Endothelial cell of umbilical vein (primary cell): ENCODE results near the gene TYW1. TPM values are rescaled to one million over a fixed set of nuclear protein-coding genes. Genes with fewer than 3 reads are reported as not detected.
A peak's percentile ranks its signal among the peaks of the same experiment; 100 is the strongest.
"Not testable (repeated sequence)": the region's sequence is repeated elsewhere in the genome, so short reads cannot be mapped to it uniquely, and the experiment has no call there.

Experiments
- BruUV-seq: library from RNA; stranded (reverse); fragments of 400-500 nt; replicated peaks from 2 replicates; lab custom pipeline; 2021; lab: Mats Ljungman, UMichigan
- CTCF ChIA-PET: fragments of 300-600, 350-600 bp; sonication (Branson Sonifier 250); formaldehyde crosslinking; loops from one replicate; lab custom pipeline; 2021; ENCODE audit warnings: antibody characterized with exemption, inconsistent platforms; lab: Charles Lee
- POLR2A ChIA-PET: fragments of 300-600, 350-600 bp; sonication (Branson Sonifier 250); formaldehyde crosslinking; loops from one replicate; lab custom pipeline; 2021; ENCODE audit warnings: antibody characterized with exemption, inconsistent platforms; lab: Charles Lee
- DNase-seq: peaks from one replicate; pipeline ENCODE4 v3.0.0-alpha.2; 2011; ENCODE audit warnings: low read depth, low spot score
- FAIRE-seq: peaks from 2 replicates; lab custom pipeline; 2011; peaks lifted over from hg19 to GRCh38; lab: Jason Lieb, UNC
- H2AFZ ChIP-seq: 2 replicates; pipeline ENCODE4 v1.6.0; 2012; ENCODE audit warnings: low read depth, low read length, control low read depth, inconsistent platforms
- H3K27ac ChIP-seq: 2 replicates; pipeline ENCODE4 v1.5.1; 2011; ENCODE audit warnings: low read depth, mild to moderate bottlenecking, control low read depth, low read length, moderate library complexity; ENCODE audit not compliant: insufficient read depth
- H3K27me3 ChIP-seq, 2 experiments: 2 replicates each; pipeline versions ENCODE4 v1.6.0 to v1.6.1; 2011; ENCODE audit warnings: low read length in 2 of 2, mixed read lengths in 1 of 2; ENCODE audit not compliant: control insufficient read depth in 2 of 2, insufficient read depth in 2 of 2
- H3K36me3 ChIP-seq, 2 experiments: 2 replicates in 1 of 2; 3 replicates in 1 of 2; pipeline ENCODE4 v1.5.1; 2011; ENCODE audit warnings: low read length in 2 of 2, mild to moderate bottlenecking in 1 of 2, moderate library complexity in 1 of 2; ENCODE audit not compliant: control insufficient read depth in 2 of 2, insufficient read depth in 2 of 2; ENCODE audit errors: extremely low read depth in 1 of 2
- H3K4me1 ChIP-seq: 3 replicates; pipeline ENCODE4 v1.5.1; 2011; ENCODE audit warnings: mild to moderate bottlenecking, low read length; ENCODE audit not compliant: control insufficient read depth, insufficient read depth; ENCODE audit errors: extremely low read depth
- H3K4me2 ChIP-seq: 2 replicates; pipeline ENCODE4 v1.6.1; 2011; ENCODE audit warnings: low read length, control low read depth, mixed read lengths; ENCODE audit not compliant: insufficient read depth
- H3K4me3 ChIP-seq, 3 experiments: fragments of 200-600 bp in 1 of 3; sonication (generic), shearing (Covaris generic) in 1 of 3; replicated peaks in 1 of 3; 2 replicates each; pipeline ENCODE4 v1.5.1; 2011 to 2016; ENCODE audit warnings: control low read depth in 3 of 3, low read length in 3 of 3, mild to moderate bottlenecking in 2 of 3, inconsistent platforms in 1 of 3, low read depth in 1 of 3, moderate library complexity in 1 of 3; ENCODE audit not compliant: insufficient read depth in 1 of 3
- H3K79me2 ChIP-seq: 2 replicates; pipeline ENCODE4 v1.6.0; 2012; ENCODE audit warnings: low read length, inconsistent platforms; ENCODE audit not compliant: control insufficient read depth, insufficient read depth
- H3K9ac ChIP-seq: replicated peaks from 2 replicates; pipeline ENCODE3; 2011; ENCODE audit warnings: low read length, control low read depth; ENCODE audit not compliant: insufficient read depth; ENCODE audit errors: extremely low read depth
- H3K9me1 ChIP-seq: replicated peaks from 3 replicates; pipeline ENCODE4 v1.6.0; 2011; ENCODE audit warnings: mild to moderate bottlenecking, low read length; ENCODE audit not compliant: control insufficient read depth, insufficient read depth; ENCODE audit errors: extremely low read depth
- H3K9me3 ChIP-seq: replicated peaks from 2 replicates; pipeline ENCODE4 v1.5.1; 2012; ENCODE audit warnings: low read length, inconsistent platforms; ENCODE audit not compliant: control insufficient read depth, insufficient read depth
- H4K20me1 ChIP-seq: replicated peaks from 2 replicates; pipeline ENCODE3; 2011; ENCODE audit warnings: mild to moderate bottlenecking, low read length; ENCODE audit not compliant: control insufficient read depth, insufficient read depth; ENCODE audit errors: extremely low read depth
- dilution Hi-C: fragments of 300-500 bp; cut with MboI; formaldehyde crosslinking; loops from one replicate; pipeline ENCODE4 v1.15.0; 2019; ENCODE audit warnings: low sequenced_read_pairs; ENCODE audit not compliant: extremely low pct_ligation_motif_present
- intact Hi-C: fragments of 100-400 bp; cut with micrococcal nuclease; formaldehyde crosslinking; loops from one replicate; pipeline ENCODE4 v1.10.0; 2022
- polyA plus RNA-seq, 4 experiments: library from polyadenylated mRNA; depleted of rRNA in 3 of 4; stranded (reverse) in 3 of 4; unstranded in 1 of 4; fragments of >200 nt; gene quantifications; 2 replicates each; pipeline versions ENCODE4 v1.2.1 to v1.2.3, GENCODE V29; 2011 to 2012; ENCODE audit warnings: missing spikeins in 1 of 4
- total RNA-seq: library from RNA; stranded (reverse); gene quantifications from 2 replicates; pipeline ENCODE4 v1.2.3, GENCODE V29; 2021

The TYW1 gene
- total and polyA plus RNA-seq, 2 donors (not counting 3 experiments of a cell fraction or from before 2014, with no cell fraction given): 7.7 to 15.9 TPM

DNA sequence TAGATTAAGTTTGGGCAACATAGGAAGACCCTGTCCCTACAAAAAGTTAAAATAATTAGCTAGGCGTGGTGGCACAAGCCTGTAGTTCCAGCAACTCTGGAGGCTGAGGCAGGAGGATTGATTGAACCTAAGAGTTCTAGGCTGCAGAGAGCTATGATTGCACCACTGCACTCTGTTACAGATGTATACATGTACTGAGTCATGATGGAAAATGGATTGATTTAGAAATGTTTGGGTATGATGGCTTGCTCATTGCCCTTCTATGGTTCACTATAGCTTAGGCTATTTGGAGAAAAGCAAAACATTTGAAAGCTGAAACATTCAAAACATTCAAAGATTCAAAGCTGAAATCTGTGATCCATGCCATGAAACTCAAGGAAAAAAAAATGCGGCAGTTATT lies 17.6 kb upstream of the TYW1 start:
- CTCF ChIA-PET, POLR2A ChIA-PET: not testable (repeated sequence)

GRCh38 chr7:66980336-66980735 lies 16.3 kb upstream of the TYW1 start:
- H3K4me1 ChIP-seq, H3K79me2 ChIP-seq, POLR2A ChIA-PET, H3K4me3 ChIP-seq, H3K9ac ChIP-seq, H3K36me3 ChIP-seq, H4K20me1 ChIP-seq, H2AFZ ChIP-seq, DNase-seq, H3K27ac ChIP-seq, H3K27me3 ChIP-seq, H3K4me2 ChIP-seq, BruUV-seq, FAIRE-seq, intact Hi-C loops, H3K9me1 ChIP-seq, H3K9me3 ChIP-seq, CTCF ChIA-PET, dilution Hi-C loops: not testable (repeated sequence)

More for the DNA sequence above, 17.6 kb upstream of the TYW1 start:
- H3K4me1 ChIP-seq, H3K79me2 ChIP-seq, FAIRE-seq, BruUV-seq, H4K20me1 ChIP-seq, H3K36me3 ChIP-seq, H3K27ac ChIP-seq, H3K9me3 ChIP-seq, H2AFZ ChIP-seq, H3K27me3 ChIP-seq, H3K9me1 ChIP-seq, H3K4me3 ChIP-seq, H3K4me2 ChIP-seq, dilution Hi-C loops, intact Hi-C loops, H3K9ac ChIP-seq, DNase-seq: not testable (repeated sequence)

GRCh38 chr7:66989552-66989951 lies 7.1 kb upstream of the TYW1 start:
- FAIRE-seq, H3K27me3 ChIP-seq, intact Hi-C loops, DNase-seq, H3K27ac ChIP-seq, H3K4me3 ChIP-seq, H2AFZ ChIP-seq, H3K9ac ChIP-seq, dilution Hi-C loops, H3K36me3 ChIP-seq, H3K4me2 ChIP-seq, BruUV-seq, CTCF ChIA-PET, POLR2A ChIA-PET, H3K9me3 ChIP-seq, H3K4me1 ChIP-seq, H4K20me1 ChIP-seq, H3K9me1 ChIP-seq: not testable (repeated sequence)
- H3K79me2 ChIP-seq: peaks cover 12% of the 10 kb centered on the region

- Histone ChIP-seq H3K4me3 (peak overlapping the region in 2 of 3 experiments; percentile 67 to 74), H3K4me2 (peak overlapping the region; percentile 82), H3K79me2 (peaks cover 15% of the 10 kb centered on the region)
- DNase-seq, CTCF ChIA-PET, BruUV-seq, H3K9ac ChIP-seq, H4K20me1 ChIP-seq, H3K27me3 ChIP-seq, dilution Hi-C loops, H3K9me3 ChIP-seq, H2AFZ ChIP-seq, FAIRE-seq, H3K36me3 ChIP-seq, H3K4me1 ChIP-seq, H3K9me1 ChIP-seq, H3K27ac ChIP-seq: not testable (repeated sequence)
- intact Hi-C loops: loop anchor here (2.0 to 10.0 kb wide), 3 partner anchors 43 to 501 kb away; partner anchors contain the start of gene TMEM248
- POLR2A ChIA-PET: interaction anchor here (1.9 kb wide), 1 partner anchor 149 kb away, joined by 6 read pairs; no protein-coding TSS in a partner anchor
Observed at GRCh38 chr7:66994051-66994450, 2.6 kb upstream of the TYW1 start.
